ENCODE data around the gene RAB37.

DNA sequence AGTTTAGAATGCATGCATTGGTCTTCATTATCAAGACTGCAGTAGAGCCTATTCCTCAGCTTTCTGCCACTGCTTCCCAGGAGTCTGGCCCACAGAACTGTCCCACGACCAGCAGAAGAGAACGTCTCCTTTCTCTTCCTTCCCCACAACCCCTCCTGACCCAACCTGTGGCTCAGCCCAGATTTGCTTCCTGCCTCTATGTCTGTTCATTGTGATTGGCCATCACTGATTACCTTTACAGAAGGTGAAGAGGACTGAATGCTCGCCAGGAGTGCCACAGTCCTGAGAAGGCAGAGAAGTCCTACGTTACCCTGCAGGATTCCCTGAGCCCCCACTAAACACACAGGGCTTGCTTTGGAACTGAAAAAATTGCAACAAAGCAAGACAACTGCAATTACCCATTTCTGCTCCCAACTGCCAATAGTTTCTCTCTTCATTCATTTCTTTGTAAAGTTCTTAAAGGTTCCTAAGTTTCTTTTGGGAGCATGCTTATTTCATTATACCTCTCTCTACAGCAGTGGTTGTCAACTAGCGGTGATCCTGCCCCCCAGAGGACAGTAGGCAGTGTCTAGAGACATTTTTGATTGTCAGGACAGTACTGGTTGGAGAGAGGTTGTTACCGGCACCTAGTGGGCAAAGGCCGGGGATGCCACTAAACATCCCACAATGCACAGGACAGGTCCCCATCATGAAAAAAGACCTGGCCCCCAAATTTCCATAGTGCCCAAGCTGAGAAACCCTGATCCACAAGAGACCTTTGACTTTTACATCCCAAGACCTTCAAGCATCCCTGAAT is 43.6 kb downstream of the RAB37 start:
- TF ChIP-seq POLR2A (IDR thresholded peaks at IDR 0.05), result no peak
- TF ChIP-seq, protein P1, sequence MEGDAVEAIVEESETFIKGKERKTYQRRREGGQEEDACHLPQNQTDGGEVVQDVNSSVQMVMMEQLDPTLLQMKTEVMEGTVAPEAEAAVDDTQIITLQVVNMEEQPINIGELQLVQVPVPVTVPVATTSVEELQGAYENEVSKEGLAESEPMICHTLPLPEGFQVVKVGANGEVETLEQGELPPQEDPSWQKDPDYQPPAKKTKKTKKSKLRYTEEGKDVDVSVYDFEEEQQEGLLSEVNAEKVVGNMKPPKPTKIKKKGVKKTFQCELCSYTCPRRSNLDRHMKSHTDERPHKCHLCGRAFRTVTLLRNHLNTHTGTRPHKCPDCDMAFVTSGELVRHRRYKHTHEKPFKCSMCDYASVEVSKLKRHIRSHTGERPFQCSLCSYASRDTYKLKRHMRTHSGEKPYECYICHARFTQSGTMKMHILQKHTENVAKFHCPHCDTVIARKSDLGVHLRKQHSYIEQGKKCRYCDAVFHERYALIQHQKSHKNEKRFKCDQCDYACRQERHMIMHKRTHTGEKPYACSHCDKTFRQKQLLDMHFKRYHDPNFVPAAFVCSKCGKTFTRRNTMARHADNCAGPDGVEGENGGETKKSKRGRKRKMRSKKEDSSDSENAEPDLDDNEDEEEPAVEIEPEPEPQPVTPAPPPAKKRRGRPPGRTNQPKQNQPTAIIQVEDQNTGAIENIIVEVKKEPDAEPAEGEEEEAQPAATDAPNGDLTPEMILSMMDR (IDR thresholded peaks at IDR 0.05 in 8 of 11, conservative IDR thresholded peaks at IDR 0.05 in 3 of 11), result peak in 5 of 11 experiments; percentile 10 to 35 (median 20)
- TF ChIP-seq POLR2AphosphoS5 (IDR thresholded peaks at IDR 0.05), result no peak

Measured in spleen (tissue), 7 donors.